GM19463 (cell line): Measurements from ENCODE around the gene ATP2B2.

Experiments
- ATAC-seq: cut with Tn5 transposase; IDR thresholded peaks from one replicate; pipeline ENCODE4 v1.9.1; 2021; ENCODE audit warnings: mild to moderate bottlenecking, moderate library complexity; ENCODE audit not compliant: unreplicated experiment

ATP2B2 gene

DNA sequence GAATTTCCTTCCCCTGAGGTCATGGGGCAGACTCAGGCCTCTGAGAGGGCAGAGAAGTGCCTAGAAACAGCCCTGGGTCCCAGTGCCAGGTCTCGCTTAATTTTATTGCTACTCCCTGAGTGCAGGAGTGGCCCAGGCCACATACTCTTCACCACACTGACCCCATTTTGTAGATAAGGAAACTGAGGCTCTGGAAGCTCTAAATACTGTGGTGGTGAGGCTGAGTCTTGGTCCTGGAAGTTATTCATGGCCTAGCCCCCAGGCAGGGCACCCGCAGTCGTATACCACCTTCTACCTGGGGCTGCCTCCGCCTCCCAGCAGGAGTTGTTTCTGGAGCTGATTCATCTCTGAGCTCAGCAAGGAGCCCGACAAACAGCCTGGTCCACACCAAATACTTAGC is 9.8 kb downstream of the ATP2B2 start:
- no peak for ATAC-seq

DNA sequence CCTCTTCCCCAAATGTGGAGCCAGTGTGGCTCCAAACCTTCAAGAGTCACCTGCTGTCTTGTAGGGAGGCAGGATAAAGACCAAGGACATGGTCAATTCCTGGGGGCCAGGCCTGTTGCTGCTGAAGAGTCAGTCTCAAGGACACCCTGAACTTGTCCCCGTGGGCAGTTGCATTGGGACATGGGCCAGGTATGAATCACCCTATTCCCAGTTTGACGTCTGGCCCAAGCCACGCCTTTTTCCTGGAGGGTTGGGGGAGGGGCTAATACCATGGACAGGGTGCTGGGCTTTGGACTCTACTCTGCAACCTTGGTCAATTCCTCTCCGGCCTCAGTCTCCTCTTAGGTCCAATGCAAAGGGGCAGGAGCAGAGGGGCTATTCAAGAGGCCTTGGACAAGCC is 10.4 kb downstream of the ATP2B2 start:
- ATAC-seq: no peak

DNA sequence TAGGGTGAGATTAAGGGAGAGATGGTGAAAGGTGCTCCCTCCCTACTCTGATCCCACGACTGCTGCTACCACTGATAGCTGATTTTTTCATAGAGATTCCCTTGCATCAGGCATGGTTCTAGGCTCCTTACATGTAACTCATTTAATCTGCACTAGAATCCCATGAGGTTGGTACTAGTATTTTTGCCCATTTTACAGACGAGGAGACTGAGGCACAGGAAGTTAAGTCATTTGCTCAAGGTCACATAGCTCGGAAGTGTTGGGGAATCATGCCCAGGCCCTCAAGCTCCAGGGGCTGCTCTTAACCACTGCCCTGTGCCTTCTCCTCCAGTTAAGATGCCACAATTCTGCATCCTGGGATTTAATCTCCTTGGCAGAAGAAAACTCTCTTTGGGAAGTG is 11.2 kb downstream of the ATP2B2 start:
- no peak for ATAC-seq

DNA sequence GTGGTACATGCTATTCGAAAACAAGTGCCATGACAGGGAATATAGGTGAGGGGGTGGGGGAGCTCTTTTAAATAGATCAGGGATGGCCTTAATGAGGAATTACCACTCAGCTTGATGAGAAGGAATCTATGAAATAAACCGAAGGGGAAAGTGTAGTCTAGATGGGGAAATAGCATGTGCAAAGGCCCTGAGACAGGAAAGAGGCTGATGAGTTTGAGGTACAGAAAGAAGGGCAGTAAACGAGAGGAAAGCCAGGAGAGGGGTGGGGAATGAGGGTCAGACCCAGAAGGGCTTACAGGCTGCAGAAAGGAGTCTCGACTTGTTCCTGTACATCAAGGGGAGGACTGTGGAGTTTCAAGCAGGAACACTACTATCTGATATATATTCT is 12.2 kb downstream of the ATP2B2 start:
- ATAC-seq: no peak

DNA sequence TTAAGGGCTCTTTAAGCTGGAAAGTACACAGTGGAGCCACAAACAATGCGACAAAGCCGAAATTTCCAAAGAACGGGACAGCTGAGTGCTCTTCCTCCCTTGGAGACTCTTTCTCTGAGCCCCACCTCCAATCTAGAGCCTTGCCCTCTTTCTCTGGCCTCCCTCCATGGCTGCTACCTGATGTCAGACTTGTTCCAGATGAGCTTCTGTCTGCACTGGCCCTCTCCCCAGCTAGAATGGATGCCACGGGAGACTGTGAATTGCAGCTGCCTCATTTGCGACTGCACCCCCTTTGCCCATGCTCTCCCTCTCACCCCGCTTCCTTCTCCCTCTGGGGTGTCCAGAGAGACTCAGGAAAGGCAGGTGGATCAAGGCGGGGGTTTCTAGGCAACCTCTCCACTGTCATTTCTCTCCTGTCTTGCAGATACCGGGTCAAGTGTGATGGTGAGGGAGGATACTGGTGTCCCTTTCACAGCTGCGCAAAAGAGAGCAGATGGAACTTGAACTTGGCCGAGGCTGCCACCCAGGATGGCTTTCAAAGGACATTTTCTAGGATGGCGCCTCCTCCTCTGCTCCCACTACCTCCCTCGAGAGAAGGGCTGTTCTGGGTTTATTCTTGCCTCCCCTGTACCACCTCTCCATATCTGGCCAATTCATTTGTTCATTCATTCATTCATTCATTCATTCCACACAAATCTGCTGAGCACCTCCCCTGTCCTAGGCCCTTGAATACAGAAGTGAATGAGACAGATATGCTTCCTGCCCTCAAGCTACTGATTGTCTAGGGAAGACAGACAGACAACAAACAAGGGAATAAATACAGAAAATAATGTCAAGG is 12.8 kb downstream of the ATP2B2 start:
- no peak for ATAC-seq

DNA sequence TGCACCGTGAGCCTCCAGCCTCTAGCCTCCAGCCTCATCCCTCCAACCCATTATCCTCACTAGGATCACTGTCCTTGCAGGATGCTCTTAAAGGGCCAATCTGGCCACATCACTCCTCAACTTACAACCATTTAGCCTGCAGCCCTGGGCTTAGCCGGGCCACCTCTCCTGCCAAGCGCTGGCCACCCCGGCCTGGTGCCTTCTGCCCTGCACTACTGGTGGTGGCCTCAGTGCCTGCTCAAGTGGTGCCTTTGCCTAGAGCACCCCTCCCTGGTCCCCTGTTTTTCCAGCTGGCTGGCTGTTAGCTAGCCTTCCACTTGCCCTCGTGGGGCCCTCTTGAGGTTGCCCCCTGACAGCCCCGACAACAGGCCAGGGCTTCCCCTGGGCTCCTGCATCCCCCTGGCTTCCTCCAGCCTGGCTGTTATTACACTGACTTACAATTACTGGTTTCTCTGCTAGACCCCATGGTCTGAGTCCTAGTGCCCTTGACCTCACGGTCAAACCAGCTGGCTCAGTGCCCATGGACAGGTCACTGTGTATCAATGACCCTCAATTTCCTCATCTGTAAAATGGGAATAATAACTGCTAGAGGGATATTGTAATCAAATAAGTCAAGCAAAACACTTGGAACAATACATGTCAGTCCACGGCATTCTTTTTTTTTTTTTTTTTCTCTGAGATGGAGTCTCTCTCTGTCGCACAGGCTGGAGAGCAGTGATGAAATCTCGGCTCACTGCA is 15.5 kb downstream of the ATP2B2 start:
- ATAC-seq: no peak

DNA sequence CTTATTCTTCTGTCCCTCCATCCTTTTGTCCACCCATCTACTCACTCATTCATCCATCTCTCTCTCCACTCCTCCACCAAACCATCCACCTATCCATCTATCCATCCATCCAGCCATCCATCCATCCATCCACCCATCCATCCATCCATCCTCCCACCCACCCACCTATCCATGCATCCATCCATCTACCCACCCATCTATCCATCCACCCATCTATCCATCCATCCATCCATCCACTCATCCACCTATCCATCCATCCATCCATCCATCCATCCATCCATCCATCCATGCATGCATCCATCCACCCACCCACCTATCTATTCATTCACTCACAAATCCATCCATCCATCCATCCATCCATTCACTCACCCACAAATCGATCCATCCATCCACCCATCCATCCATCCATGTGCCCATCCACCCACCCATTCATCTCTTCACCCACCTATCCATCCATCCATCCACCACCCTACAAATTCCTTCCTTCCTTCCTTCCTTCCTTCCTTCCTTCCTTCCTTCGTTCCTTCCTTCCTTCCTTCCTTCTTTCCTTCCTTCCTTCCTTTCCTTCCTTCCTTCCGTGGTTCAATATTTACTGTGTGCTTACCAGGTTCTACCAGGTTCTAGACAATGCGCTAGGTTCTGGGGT is 17.3 kb downstream of the ATP2B2 start:
- ATAC-seq: no peak

DNA sequence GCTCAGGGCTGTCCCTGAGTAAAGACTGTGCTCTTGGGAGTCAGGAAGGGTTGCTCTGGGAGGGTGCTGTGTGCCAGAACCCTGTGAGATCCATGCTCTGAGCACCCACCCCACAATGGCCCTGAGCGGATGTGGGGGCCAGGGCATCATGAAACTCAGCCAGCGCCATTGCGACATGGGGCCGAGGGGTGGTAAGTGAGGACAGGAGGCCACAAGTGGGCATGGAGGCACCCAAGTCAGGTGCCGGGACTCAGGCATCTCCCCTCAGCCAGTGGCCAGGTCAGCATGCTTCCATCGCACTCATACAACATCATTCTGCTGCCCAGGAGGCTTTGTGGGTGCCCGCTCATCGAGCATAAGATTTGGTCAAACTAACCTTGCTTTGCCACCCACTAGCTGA is 19.6 kb downstream of the ATP2B2 start:
- ATAC-seq: no peak

DNA sequence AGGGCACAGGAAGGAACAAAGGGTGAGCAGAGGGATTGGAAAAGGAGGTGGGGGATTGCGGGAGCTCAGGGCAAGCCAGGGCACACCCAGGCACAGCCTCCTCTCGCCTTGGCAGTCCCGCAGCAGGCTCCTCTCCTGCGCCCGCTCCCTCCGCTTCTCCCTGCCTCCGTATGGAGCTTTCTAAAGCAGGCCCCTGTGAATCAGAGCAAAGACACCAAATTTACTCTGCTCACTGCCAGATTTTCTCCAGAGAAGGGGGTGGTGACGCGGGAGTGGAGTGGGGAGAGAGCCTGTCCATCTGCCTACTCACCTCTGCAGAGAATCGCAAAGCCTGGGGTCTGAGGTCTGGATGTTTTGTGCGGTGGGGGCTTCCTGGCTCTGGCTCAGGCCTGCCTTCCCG is 20.0 kb downstream of the ATP2B2 start:
- no peak for ATAC-seq

DNA sequence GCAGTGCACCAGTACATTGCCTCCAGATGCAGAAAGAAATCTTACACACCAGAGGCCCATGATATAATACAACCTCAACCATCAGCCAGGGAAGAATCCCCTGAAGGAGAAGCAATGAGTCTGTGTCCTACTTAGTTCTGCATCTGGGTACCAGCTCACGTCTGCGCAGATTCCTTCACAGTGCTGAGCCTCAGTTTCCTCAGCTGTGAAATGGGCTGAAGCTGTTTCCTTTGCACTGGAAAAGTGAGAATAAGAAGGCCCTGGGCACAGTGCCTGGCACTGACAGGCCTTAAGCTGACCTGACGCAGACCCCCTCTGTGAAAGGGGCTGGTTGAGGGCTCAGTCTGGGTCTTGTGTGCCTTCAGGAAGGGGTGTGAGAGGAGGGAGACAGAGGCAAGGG is 20.7 kb downstream of the ATP2B2 start:
- no peak for ATAC-seq

DNA sequence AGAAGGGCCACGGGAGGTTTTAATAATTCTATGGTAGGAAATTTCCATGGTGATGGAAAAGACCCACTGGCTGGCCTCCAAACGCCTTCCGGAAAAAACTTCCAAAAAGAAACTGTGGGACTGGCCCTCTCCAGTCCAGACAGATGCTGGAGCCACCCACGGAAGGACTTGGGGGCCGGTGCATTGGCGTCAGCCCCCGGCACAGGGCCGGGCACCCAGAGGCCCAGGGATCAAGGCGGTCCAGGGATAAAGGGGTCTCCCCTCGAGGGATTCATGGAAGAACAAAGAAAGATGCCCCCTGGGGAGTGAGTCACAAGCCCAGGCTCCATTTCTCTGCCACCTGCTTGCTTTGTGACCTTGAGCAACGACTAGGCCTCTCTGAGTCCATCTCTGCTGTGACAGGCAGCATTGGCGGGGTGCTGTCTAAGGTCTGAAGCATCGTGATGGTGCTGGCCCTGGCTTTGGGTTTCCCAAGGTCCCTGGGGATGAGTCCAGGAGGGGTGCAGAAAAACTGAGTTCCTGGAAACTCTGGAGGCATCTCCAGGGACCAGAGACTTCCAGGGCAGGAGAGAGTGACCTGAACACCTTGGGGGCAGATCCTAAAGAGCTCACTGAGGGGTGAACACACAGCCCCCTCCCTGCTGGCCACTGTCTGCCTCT is 21.6 kb downstream of the ATP2B2 start:
- ATAC-seq: no peak

DNA sequence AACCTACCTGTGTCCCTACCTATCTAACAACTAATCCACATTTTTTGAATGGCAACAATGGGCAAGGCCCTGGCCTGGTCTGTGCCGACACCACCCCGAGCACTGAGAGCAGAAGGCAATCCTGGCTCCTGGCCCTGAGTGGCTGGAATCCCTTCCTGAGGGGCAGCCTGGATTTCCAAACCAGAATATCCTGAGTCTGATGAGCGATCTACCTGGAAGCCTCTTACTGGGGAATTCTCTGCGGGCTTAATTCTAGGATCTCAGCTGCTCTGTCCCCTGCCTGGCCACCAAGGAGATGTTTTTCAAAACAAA is 22.1 kb downstream of the ATP2B2 start:
- no peak for ATAC-seq

DNA sequence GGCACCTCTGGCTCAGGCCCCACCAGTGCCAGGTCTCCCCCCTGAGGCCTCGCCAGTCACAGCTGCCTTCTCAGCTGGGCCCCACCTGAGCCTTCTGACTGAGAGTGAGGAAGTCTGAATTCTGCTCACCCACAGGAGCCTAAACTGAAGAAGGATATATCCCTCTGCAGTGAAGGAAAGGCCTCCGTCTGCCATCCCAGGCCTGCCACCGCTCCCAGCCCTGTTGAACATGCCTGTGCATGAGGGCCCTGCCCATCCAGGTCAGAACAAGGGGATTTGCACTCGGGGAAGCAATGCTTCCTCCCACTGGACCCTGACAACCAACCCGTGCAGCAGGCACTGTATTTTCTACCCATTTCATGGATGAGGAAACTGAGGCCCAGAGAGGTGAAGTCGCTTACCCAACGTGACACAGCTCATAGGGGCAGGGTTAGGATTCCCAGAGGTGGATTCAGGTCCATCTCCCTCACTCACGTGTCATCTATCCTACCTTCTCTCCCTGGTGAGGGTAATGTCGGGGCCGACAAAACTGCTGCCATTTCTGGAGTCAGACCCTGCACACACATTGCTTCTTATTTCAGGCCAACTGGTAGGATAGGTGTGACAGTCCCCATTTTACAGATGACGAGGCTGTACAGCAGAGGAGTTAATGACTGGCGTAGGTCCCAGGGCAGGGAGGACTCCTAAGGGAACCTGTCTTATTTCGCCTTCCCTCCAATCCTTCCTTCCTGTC is 22.6 kb downstream of the ATP2B2 start:
- ATAC-seq: no peak

DNA sequence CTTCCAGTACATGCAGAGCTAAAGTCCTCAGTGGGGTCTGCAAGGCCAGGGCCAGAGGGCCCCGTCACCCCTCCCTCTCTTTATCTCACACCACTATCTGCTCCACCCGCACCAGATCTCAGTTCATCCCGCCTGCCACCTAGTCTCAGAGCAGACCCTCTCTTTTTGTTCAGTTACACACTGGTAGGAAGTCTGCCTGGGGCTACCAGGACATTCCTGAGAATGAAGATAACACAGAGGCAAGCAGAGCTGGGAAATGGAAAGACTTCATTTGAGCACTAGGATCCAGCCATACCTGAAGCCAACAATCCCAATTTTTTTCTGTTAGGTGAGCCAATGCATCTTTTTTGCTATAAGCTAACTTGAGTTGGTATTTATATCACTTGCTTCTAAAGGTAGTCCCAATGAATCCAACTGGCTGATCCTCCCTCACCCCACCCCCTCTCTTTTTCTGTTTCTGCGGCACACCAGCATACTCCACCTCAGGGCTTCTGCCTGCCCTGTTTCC is 24.5 kb downstream of the ATP2B2 start:
- no peak for ATAC-seq

DNA sequence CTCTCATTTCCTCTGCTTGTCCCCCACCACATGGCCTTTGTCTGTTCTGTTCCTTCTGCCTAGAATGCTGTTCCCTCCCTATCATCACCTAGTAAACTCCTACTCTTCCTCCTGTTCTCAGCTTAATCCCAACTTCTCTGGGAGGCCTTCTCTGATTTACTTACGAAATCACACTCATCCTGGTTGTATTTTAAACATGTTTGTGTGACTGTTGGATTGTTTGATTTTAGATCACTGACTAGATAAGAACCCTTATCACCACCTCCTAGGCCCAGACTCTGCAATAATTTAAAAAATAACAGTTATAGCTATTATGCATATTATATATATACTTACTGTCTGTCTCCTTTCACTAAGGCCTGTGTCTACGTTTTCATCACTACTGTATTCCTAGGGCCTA is 26.1 kb downstream of the ATP2B2 start:
- no peak for ATAC-seq

DNA sequence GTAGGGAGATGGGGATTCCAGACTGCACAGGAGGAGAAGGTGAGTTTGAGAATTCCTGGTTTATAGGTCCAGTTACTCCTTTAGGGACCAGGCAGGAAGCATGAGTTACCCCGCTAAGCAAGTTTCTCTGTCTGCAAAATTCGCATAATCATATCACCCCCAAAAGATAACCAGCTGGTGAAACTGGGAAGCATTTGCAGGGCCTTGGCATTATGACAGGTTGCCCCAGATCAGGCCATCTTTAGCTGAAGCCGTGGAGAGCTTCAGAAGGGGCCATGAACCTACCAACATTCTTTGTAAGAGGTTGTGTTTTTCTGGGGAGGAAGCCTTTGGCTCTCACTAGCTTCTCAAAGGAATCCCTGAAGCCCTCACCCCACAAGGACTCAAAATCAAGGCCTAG is 29.4 kb downstream of the ATP2B2 start:
- ATAC-seq: no peak

DNA sequence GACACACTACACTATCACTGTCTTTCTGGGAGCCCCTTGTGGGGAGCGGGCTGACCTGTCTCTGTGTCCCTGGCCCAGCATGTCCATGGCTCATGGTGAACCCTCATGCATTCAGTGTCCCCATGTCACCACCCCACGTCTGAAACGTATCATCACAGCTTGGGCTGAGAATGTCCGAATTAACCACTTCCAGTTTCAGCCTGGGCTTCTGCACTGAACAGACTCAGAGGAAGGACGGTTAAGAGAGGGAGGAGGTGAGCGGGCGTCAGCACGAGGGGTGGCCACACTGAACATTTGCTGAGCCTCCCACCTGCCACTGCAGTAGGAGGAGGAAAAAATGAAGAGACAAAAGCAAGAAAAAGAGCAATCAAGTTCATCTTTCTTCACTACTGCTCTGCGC is 30.5 kb downstream of the ATP2B2 start:
- ATAC-seq: no peak

DNA sequence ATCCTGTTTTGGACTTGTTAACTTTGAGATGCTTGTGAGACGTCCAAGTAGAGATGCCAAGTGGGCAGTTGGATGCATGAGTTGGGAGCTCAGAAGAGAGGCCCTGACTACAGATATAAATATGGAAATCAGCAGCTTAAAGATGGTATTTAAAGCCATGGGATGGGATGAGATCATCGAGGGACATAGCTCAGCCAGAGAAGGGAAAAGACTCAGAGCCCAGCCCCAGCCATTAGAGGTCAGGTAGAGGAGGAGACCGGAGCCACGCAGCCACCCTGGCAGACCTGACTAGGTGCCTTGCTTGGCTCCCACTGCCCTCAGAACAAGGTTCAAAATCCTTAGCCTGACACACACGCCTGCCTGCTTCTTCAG is 31.1 kb downstream of the ATP2B2 start:
- no peak for ATAC-seq

DNA sequence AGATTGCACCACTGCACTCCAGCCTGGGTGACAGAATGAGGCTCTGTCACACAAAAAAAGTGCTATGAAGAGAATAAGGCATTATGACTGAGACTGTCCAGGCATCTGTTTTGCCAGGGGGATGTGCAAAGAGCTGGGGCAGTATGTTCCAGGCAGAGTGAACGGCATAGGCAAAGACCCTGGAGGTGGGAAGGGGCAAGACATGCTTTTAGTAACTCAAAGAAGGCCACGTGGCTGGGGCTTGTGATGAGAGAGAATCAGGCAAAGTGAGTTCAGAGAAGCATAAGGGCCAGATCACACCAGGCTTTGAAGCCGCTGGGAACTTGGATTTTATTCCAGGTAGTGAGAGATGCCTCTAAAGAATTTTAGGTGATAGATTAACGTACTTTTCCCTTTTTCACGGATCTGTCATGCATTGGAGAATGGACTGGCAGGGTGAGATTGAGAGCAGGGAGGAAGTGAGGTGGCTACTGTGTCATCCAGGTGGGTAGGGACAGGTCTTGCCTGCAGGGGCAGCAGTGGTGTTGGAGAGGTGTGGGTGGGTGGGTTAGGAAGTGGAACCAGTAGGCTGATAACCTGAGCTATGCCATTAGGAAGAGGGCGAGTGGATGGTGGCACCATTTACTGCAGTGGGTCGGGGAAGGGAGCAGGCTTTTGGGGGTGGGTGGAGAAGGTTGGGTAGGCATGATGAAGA is 31.7 kb downstream of the ATP2B2 start:
- ATAC-seq: no peak

DNA sequence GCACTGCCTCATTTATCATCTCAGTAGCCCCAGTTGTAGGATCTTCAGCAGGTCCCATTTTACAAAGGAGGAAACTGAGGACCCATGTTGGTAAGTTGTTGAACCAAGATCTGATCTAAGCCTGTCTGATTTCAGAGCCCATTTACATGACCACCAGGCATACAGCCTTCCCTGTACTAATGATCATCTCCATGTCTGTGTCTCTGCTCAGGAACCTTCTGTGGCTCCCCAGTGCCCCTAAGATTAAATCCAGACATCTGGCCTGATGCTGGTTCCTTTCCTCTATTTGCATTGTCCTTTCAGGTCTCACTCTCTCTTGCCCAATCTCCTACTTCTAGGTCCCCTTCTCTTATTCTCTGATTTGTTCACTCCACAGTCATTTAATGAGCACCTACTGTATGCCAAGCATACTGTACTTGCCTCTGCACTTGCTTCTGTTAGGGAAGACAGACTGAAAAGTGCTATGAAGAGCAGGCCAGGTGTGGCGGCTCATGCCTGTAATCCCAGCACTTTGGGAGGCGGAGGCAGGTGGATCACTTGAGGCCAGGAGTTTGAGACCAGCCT is 32.4 kb downstream of the ATP2B2 start:
- no peak for ATAC-seq
